Measurements from ENCODE around the gene TRABD.

DNA sequence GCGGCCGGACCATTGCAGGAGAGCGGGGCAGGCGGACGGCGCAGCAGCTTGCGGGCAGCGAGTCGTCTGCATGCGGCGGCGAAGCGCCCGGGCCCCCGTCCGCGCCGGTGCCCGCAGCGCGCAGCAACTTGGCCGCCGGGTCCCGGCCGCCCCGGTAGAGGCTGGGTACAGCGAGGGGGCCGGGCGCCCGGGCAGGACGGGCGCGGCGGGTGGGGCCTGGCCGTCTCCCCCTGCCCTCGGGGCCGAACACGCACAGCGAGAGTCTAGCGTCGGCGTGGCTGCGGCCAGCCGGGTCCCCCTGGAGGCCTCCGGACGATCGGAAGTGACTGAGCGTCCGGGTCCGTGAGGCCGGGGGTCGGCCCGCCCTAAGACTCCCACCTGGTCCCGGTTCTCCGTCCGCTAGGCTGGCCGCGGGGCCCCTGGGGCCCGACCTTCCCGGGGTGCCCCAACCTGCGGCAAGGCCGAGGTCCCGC is 775 bp upstream of the TRABD start:
- no peak for TF ChIP-seq SP1 (IDR thresholded peaks at IDR 0.05)
- no peak for TF ChIP-seq BHLHE40 (IDR thresholded peaks at IDR 0.05; ENCODE audit: borderline replicate concordance)
- TF ChIP-seq ZNF384 (IDR thresholded peaks at IDR 0.05) = no peak
- no peak for TF ChIP-seq FOXA1 (IDR thresholded peaks at IDR 0.05)
- no peak for TF ChIP-seq FOXM1 (IDR thresholded peaks at IDR 0.05; ENCODE audit: borderline replicate concordance)
- TF ChIP-seq NFRKB (IDR thresholded peaks at IDR 0.05) = no peak
- no peak for TF ChIP-seq SUZ12 (IDR thresholded peaks at IDR 0.05)
